B cell (primary cell): ENCODE measurements around the gene HERC2. TPM values are rescaled to one million over a fixed set of nuclear protein-coding genes. Genes with fewer than 3 reads are reported as not detected.
"Not testable (repeated sequence)": the region's sequence is repeated elsewhere in the genome, so short reads cannot be mapped to it uniquely, and the experiment has no call there.

Source experiments
- ATAC-seq: fragments of 200-7000 bp; cut with Tn5 transposase; one replicate; pipeline ENCODE4 v1.10.0; 2021; ENCODE audit warnings: low read depth, mild to moderate bottlenecking, moderate number of reproducible peaks, moderate library complexity
- CTCF ChIA-PET: fragments of 350-600 bp; sonication (Branson Sonifier 250); formaldehyde crosslinking; loops from one replicate; lab custom pipeline; 2021; ENCODE audit warnings: antibody characterized with exemption, inconsistent platforms; lab: Charles Lee
- POLR2A ChIA-PET: fragments of 350-600 bp; sonication (Branson Sonifier 250); formaldehyde crosslinking; loops from one replicate; lab custom pipeline; 2021; ENCODE audit warnings: antibody characterized with exemption; lab: Charles Lee
- DNase-seq: peaks from one replicate; pipeline ENCODE4 v3.0.0; 2013
- H2AFZ ChIP-seq: 2 replicates; pipeline ENCODE4 v1.6.1; 2012; ENCODE audit warnings: mild to moderate bottlenecking, low read depth, low read length; ENCODE audit not compliant: insufficient read depth, poor library complexity, severe bottlenecking
- H3K27ac ChIP-seq, 2 donors: 1 replicate in 1 of 2; 2 replicates in 1 of 2; pipeline ENCODE4 v1.5.1; 2012 to 2013; ENCODE audit warnings: low read length in 2 of 2, mild to moderate bottlenecking in 2 of 2, moderate library complexity in 1 of 2
- H3K27me3 ChIP-seq, 4 experiments: fragments of 200-600 bp in 1 of 4; sonication (generic) in 1 of 4; replicated peaks in 1 of 4; 1 replicate in 2 of 4; 2 replicates in 2 of 4; pipeline versions ENCODE4 v1.6.1 to v1.7.0; 2013 to 2016; ENCODE audit warnings: low read length in 3 of 4, mild to moderate bottlenecking in 2 of 4, mixed read lengths in 1 of 4, moderate library complexity in 1 of 4; ENCODE audit not compliant: insufficient read depth in 4 of 4, control insufficient read depth in 3 of 4; ENCODE audit errors: control extremely low read depth in 1 of 4
- H3K36me3 ChIP-seq, 2 experiments: replicated peaks in 1 of 2; 1 replicate in 1 of 2; 2 replicates in 1 of 2; pipeline versions ENCODE4 v1.6.1 to v1.7.1; 2013; ENCODE audit warnings: low read length in 1 of 2; ENCODE audit not compliant: insufficient read depth in 2 of 2, control insufficient read depth in 1 of 2; ENCODE audit errors: control extremely low read depth in 1 of 2, extremely low read depth in 1 of 2
- H3K4me1 ChIP-seq, 2 donors: fragments of 200-600 bp in 1 of 2; sonication (generic) in 1 of 2; 1 replicate in 1 of 2; 2 replicates in 1 of 2; pipeline versions ENCODE4 v1.5.1 to v1.6.1; 2013 to 2017; ENCODE audit warnings: low read length in 2 of 2; ENCODE audit not compliant: control insufficient read depth in 2 of 2, insufficient read depth in 2 of 2
- H3K4me2 ChIP-seq: replicated peaks from 2 replicates; pipeline ENCODE3; 2012; ENCODE audit warnings: mild to moderate bottlenecking, low read depth, low read length; ENCODE audit not compliant: poor library complexity, severe bottlenecking
- H3K4me3 ChIP-seq, 5 experiments: fragments of 200-600 bp in 1 of 5; sonication (generic) in 1 of 5; 1 replicate in 3 of 5; 2 replicates in 2 of 5; pipeline versions ENCODE4 v1.5.1 to v1.7.0; 2011 to 2016; ENCODE audit warnings: low read length in 4 of 5, mild to moderate bottlenecking in 4 of 5, low read depth in 2 of 5, control low read depth in 1 of 5, moderate library complexity in 1 of 5; ENCODE audit not compliant: insufficient read depth in 1 of 5; ENCODE audit errors: control extremely low read depth in 1 of 5, extremely low read depth in 1 of 5
- H3K79me2 ChIP-seq: fragments of 200-600 bp; sonication (generic); one replicate; pipeline ENCODE4 v1.6.0; 2016; ENCODE audit warnings: low read length; ENCODE audit not compliant: control insufficient read depth, insufficient read depth
- H3K9ac ChIP-seq: fragments of 200-600 bp; sonication (generic); 2 replicates; pipeline ENCODE4 v1.6.1; 2017; ENCODE audit warnings: mild to moderate bottlenecking, low read length, moderate library complexity
- H3K9me3 ChIP-seq, 3 donors: one replicate each; pipeline versions ENCODE4 v1.6.1 to v1.7.1; 2013; ENCODE audit warnings: low read length in 2 of 3; ENCODE audit not compliant: control insufficient read depth in 2 of 3, insufficient read depth in 1 of 3; ENCODE audit errors: control extremely low read depth in 1 of 3
- H4K20me1 ChIP-seq: 2 replicates; pipeline ENCODE4 v1.6.0; 2012; ENCODE audit warnings: mild to moderate bottlenecking, low read length; ENCODE audit not compliant: insufficient read depth, control insufficient read depth, poor library complexity, severe bottlenecking
- H3K27ac Mint-ChIP-seq: one replicate; pipeline ENCODE4 v1.8.0; 2021; ENCODE audit warnings: mixed read lengths
- H3K27me3 Mint-ChIP-seq: one replicate; pipeline ENCODE4 v1.8.0; 2021; ENCODE audit warnings: mixed read lengths
- H3K4me1 Mint-ChIP-seq: one replicate; pipeline ENCODE4 v1.8.0; 2021; ENCODE audit warnings: mixed read lengths
- H3K4me3 Mint-ChIP-seq: one replicate; pipeline ENCODE4 v1.8.0; 2021; ENCODE audit warnings: mixed read lengths
- H3K9me3 Mint-ChIP-seq: one replicate; pipeline ENCODE4 v1.8.0; 2022; ENCODE audit warnings: mixed read lengths; ENCODE audit not compliant: insufficient read depth
- WGBS: methylation state at CpG from one replicate; pipeline ENCODE4 v1.1.5; 2013; ENCODE audit warnings: missing lambda C conversion rate; ENCODE audit not compliant: insufficient coverage; 5-methylcytosine and 5-hydroxymethylcytosine counted together
- intact Hi-C: fragments of 100-400 bp; cut with micrococcal nuclease; formaldehyde crosslinking; loops from one replicate; pipeline ENCODE4 v1.10.0; 2022
- polyA plus RNA-seq: library from polyadenylated mRNA; depleted of rRNA; stranded (reverse); fragments of >200 nt; gene quantifications from 2 replicates; pipeline ENCODE4 v1.2.3, GENCODE V29; 2012
- total RNA-seq, 2 donors: library from RNA; stranded (reverse); fragments of 120-200 nt in 1 of 2; gene quantifications; 1 replicate in 1 of 2; 2 replicates in 1 of 2; pipeline versions ENCODE4 v1.2.3 to v1.2.4, GENCODE V29; 2013 to 2022

Gene HERC2
- total and polyA plus RNA-seq, 2 donors (not counting 1 experiment from before 2014, with no cell fraction given): 31.0 to 52.7 TPM

DNA sequence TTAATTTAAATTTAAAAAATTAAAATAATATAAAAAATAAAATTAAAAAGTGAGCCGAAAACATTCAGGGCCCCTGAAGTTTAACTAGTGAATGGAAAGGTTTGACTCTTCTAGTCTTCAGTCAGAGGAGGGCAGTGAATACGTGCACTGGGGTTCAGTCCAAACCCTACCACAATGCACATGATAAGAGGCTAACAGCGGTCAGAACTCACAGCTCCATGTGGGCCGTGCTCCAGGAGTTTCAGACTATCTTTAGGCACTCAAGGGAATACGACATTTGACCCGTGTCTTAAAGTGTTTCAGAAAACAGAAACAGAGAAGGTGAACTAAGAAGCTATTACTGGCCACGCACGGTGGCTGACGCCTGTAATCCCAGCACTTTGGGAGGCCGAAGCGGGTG, 11.5 kb downstream of the HERC2 start:
- H3K27me3 ChIP-seq, H4K20me1 ChIP-seq, H3K4me3 Mint-ChIP-seq, H3K9ac ChIP-seq, H3K4me1 ChIP-seq, intact Hi-C loops, H3K4me2 ChIP-seq, H3K4me1 Mint-ChIP-seq, H3K4me3 ChIP-seq, H2AFZ ChIP-seq, DNase-seq, CTCF ChIA-PET, H3K27me3 Mint-ChIP-seq, POLR2A ChIA-PET, H3K27ac ChIP-seq, H3K9me3 ChIP-seq, H3K79me2 ChIP-seq, H3K36me3 ChIP-seq, ATAC-seq, H3K27ac Mint-ChIP-seq, H3K9me3 Mint-ChIP-seq: not testable (repeated sequence)
- 100% methylated on average over 3 of the region's 11 CpGs for WGBS

DNA sequence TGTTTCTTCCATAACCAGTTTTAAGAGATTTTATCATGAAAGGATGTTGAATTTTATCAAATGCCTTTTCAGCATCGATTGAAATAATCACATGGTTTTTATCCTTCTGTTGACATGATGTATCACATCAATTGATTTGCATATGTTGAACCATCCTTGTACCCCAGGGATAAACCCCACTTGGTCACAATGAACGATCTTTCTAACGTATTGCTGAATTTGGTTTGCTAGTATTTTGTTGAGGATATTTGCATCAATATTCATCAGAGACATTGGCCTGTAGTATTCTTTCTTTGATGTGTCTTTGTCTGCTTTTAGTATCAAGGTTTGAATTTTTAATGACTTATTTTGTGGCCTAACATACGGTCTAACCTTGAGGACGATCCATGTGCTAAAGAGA, 13.3 kb downstream of the HERC2 start:
- intact Hi-C loops: not testable (repeated sequence)

DNA sequence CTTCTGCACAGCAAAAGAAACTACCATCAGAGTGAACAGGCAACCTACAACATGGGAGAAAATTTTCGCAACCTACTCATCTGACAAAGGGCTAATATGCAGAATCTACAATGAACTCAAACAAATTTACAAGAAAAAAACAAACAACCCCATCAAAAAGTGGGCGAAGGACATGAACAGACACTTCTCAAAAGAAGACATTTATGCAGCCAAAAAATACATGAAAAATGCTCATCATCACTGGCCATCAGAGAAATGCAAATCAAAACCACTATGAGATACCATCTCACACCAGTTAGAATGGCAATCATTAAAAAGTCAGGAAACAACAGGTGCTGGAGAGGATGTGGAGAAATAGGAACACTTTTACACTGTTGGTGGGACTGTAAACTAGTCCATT, 16.3 kb downstream of the HERC2 start:
- H3K36me3 ChIP-seq, ATAC-seq, H3K9me3 Mint-ChIP-seq, H3K4me3 ChIP-seq, CTCF ChIA-PET, H3K4me3 Mint-ChIP-seq, H3K27ac Mint-ChIP-seq, H3K79me2 ChIP-seq, H3K4me1 Mint-ChIP-seq, H3K27me3 Mint-ChIP-seq, DNase-seq, intact Hi-C loops, H3K27ac ChIP-seq, H3K27me3 ChIP-seq, POLR2A ChIA-PET, H3K4me1 ChIP-seq, H4K20me1 ChIP-seq, H3K9ac ChIP-seq, H3K9me3 ChIP-seq, H3K4me2 ChIP-seq, H2AFZ ChIP-seq: not testable (repeated sequence)
- no CpG with 5 or more reads among the region's 2 CpGs for WGBS

More for the DNA sequence above, 13.3 kb downstream of the HERC2 start:
- H3K27ac ChIP-seq, H3K4me3 Mint-ChIP-seq, H3K9me3 Mint-ChIP-seq, POLR2A ChIA-PET, CTCF ChIA-PET, H3K4me1 Mint-ChIP-seq, H3K4me3 ChIP-seq, H3K79me2 ChIP-seq, H2AFZ ChIP-seq, H3K27me3 ChIP-seq, H3K36me3 ChIP-seq, H3K9me3 ChIP-seq, H3K9ac ChIP-seq, H4K20me1 ChIP-seq, ATAC-seq, H3K27me3 Mint-ChIP-seq, H3K27ac Mint-ChIP-seq, H3K4me1 ChIP-seq, DNase-seq, H3K4me2 ChIP-seq: not testable (repeated sequence)
- WGBS: no CpG with 5 or more reads among the region's 5 CpGs

DNA sequence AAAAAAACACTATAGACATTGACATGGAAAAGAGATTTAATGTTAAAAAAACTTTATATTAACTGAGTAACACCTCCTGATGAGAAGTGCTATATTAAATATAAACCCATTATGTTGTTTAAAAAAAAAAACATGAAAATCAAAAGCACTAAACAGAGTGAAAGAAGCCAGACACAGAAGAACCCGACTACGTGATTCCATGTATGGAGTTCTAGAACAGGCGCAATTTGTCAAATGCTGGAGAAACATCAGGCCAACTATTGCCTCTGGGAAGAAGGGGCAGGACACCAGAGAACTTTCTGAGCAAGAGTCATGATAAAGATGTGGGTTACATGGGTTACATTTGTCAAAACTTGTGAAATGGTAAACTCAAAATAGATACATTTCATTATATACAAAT, 24.5 kb downstream of the HERC2 start:
- H3K4me1 Mint-ChIP-seq, intact Hi-C loops, H3K9ac ChIP-seq, H3K79me2 ChIP-seq, ATAC-seq, DNase-seq, H3K9me3 ChIP-seq, H3K4me3 Mint-ChIP-seq, H3K27me3 ChIP-seq, H3K27me3 Mint-ChIP-seq, H3K36me3 ChIP-seq, H3K27ac Mint-ChIP-seq, H2AFZ ChIP-seq, H4K20me1 ChIP-seq, H3K27ac ChIP-seq, H3K9me3 Mint-ChIP-seq, H3K4me2 ChIP-seq, H3K4me1 ChIP-seq, H3K4me3 ChIP-seq, CTCF ChIA-PET, POLR2A ChIA-PET: not testable (repeated sequence)
- WGBS: 97% methylated on average over 3 of the region's 3 CpGs
